ENCODE data around the gene UCN3.
"Not testable (repeated sequence)": the region's sequence is repeated elsewhere in the genome, so short reads cannot be mapped to it uniquely, and the experiment has no call there.

UCN3 gene

GRCh38 chr10:5404208-5405041 is 39.7 kb downstream of the UCN3 start, which contains the start of gene TUBAL3:
Gene TUBAL3 (minus strand): TSS chr10:5404828. CDS start chr10:5404792, 36 bp downstream.
- DNase-seq (ENCODE audit: insufficient read length, low spot score): no peak
- FAIRE-seq: no peak

GRCh38 chr10:5406918-5407317 is 42.2 kb downstream of the UCN3 start:
- FAIRE-seq (no peak), DNase-seq (ENCODE audit: insufficient read length, low spot score) (no peak)

GRCh38 chr10:5410787-5411186 is 46.0 kb downstream of the UCN3 start:
- not testable (repeated sequence) for DNase-seq (ENCODE audit: insufficient read length, low spot score); FAIRE-seq

GRCh38 chr10:5411941-5412276 is 47.1 kb downstream of the UCN3 start:
- DNase-seq (ENCODE audit: insufficient read length, low spot score) (no peak), FAIRE-seq (no peak)

DNA sequence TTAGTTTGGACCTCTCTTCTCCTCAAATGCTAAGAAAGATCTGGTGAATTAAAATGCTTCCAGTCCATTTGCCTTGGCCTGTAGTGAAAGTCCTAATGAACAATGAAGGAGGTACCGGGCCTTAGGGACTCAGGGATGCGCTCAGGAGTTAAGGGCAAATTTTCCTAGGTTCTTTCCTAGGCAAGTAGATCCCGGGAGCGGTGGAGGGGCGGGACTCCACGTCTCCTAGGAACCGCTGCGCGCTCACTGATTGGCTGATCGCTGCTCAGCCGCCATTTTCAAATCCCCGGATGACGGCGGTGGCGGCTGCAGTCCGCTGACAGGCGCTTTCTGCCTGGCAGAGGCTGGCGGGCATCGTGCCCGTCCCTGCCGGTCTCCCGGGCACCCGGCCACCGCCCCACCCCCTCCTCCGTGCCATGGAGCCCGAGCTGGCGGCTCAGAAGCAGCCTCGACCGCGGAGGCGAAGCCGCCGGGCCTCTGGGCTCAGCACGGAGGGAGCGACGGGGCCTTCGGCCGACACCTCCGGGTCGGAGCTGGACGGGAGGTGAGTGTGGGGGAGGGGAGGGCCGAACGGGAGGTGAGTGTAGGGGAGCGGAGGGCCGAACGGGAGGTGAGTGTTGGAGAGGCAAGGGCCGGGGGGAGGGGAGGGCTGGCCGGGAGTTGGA is 47.6 kb downstream of the UCN3 start, which contains the start of gene NET1:
TSS of gene NET1 (plus strand) at position 281 of the 665 bp plus-strand sequence. CDS start at position 417, 136 bp downstream.
- DNase-seq (ENCODE audit: insufficient read length, low spot score) (peak; percentile 91), FAIRE-seq (peak; percentile 67)

DNA sequence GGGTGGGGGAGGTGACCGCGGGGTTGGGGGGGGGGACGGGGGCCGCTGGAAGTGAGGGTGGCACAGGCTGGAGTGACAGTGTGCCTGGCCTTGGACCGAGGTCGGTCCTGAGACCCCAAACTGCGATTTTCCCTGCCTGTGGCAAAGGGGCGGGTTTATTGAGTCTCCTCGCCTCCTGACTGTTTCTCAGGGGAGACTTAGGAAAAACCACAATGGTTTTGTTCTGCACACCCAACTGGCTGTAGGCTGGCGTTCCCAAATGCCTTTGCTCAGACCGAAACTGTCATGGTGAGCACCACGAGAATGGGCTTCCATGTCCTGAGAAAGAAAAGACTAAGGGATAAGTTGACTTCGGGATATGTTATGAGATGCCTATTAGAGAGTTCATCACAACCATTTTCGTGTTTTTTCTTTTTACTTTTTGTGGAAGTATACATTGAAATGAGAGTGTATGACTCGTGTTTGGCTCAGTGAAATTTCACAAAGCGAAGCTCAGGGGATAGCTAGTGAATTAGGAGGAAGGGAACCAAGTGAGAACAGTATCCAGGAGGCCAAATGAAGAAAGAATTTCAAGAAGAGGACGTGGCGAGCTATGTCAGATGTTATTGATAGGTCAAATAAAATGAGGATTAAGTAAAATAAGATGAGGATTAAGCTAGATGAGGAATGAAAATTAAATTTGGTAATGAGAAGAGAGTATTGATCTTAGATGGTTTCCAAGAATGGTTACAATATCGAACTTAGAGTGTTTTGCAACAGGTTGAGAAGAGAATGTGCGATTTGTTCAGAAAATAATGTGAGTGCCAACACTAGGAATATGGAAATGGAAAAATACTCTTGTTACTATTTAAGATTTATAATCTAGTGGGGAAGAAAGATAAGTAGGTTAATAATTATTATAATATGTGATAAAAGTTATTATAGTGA is 48.5 kb downstream of the UCN3 start:
- peak; percentile 33 for DNase-seq (ENCODE audit: insufficient read length, low spot score)
- FAIRE-seq: no peak

DNA sequence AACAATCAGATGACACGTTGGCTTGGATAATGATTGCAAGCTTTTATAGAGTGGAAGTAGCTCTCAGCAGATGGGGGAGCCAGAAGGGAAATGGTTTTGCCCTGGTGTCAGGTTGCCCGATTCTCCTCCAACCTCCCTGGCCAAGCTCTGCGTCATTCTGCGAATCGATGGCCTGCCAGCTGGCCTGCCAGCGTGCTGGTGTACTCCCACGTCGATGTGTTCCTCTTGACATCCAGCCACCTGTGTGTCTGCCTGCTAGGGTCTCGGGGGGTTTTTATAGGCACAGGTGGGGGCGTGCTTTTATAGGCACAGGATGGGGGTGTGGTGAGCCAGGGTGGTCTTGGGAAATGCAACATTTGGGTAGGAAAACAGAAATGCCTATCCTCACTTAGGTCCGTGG is 52.2 kb downstream of the UCN3 start:
- DNase-seq (ENCODE audit: insufficient read length, low spot score) (no peak), FAIRE-seq (no peak)

DNA sequence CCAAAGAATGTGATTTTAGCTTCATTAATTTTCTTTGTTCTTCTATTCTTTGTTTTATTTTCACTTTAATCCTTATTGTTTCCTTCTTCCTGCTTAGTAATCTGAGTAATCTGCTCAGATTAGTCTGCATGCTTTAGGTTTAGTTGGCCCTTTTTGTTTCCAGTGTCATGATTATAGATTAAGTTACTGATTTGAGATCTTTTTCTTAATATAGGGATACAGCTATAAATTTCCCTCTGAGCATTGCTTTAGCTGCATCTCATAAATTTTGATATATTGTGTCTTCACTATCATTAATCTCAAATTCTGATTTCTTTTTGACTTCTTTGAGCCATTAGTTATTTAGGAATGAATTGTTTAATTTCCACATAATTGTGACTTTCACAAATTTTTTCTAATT is 53.8 kb downstream of the UCN3 start:
- FAIRE-seq (no peak), DNase-seq (ENCODE audit: insufficient read length, low spot score) (no peak)

GRCh38 chr10:5419466-5420094 is 54.8 kb downstream of the UCN3 start:
- FAIRE-seq: no peak

GRCh38 chr10:5423771-5424170 is 59.0 kb downstream of the UCN3 start:
- DNase-seq (ENCODE audit: insufficient read length, low spot score) (no peak), FAIRE-seq (no peak)

More at GRCh38 chr10:5419466-5420094, 54.8 kb downstream of the UCN3 start:
- no peak for DNase-seq (ENCODE audit: insufficient read length, low spot score)

All from HTR-8/SVneo (cell line).